HFF-Myc (cell line): Measurements from ENCODE around the gene RNU1-2.
"Not testable (repeated sequence)": the region's sequence is repeated elsewhere in the genome, so short reads cannot be mapped to it uniquely, and the experiment has no call there.

ENCODE experiments used
- DNase-seq: peaks from one replicate; pipeline ENCODE4 v3.0.0-alpha.2; 2011; ENCODE audit warnings: low read depth; ENCODE audit errors: extremely low read depth
- H3K4me3 ChIP-seq: replicated peaks from 2 replicates; pipeline ENCODE4 v1.5.1; 2011; ENCODE audit warnings: low read depth, mild to moderate bottlenecking, control low read depth, low read length
- CTCF ChIP-seq: IDR thresholded peaks from 2 replicates; pipeline ENCODE4 v1.5.1; 2012; ENCODE audit warnings: mild to moderate bottlenecking, low read depth, low read length, control low read depth; ENCODE audit errors: missing control alignments

RNU1-2 gene

GRCh38 chr1:16927711-16928485 is 32.1 kb downstream of the RNU1-2 start:
- H3K4me3 ChIP-seq = no peak overlapping the region
- TF ChIP-seq CTCF = no peak
- no peak for DNase-seq

- H3K4me3 ChIP-seq, DNase-seq: not testable (repeated sequence)
Measured at GRCh38 chr1:16929146-16930041, 33.6 kb downstream of the RNU1-2 start.

- DNase-seq = not testable (repeated sequence)
Measured at GRCh38 chr1:16931206-16931934, 35.6 kb downstream of the RNU1-2 start.

GRCh38 chr1:16933945-16934344 is 38.2 kb downstream of the RNU1-2 start:
- H3K4me3 ChIP-seq, DNase-seq: not testable (repeated sequence)

More at GRCh38 chr1:16931206-16931934, 35.6 kb downstream of the RNU1-2 start:
- H3K4me3 ChIP-seq = not testable (repeated sequence)

- not testable (repeated sequence) for DNase-seq, H3K4me3 ChIP-seq
Measured at GRCh38 chr1:16936580-16936979, 40.8 kb downstream of the RNU1-2 start.

- no peak for DNase-seq
- H3K4me3 ChIP-seq = no peak overlapping the region
- no peak for TF ChIP-seq CTCF
Measured at GRCh38 chr1:16938351-16939321, 42.9 kb downstream of the RNU1-2 start.

- H3K4me3 ChIP-seq, DNase-seq: not testable (repeated sequence)
Measured at GRCh38 chr1:16939386-16940180, 43.8 kb downstream of the RNU1-2 start.

GRCh38 chr1:16944038-16944437 is 48.3 kb downstream of the RNU1-2 start:
- no peak for DNase-seq
- H3K4me3 ChIP-seq = no peak overlapping the region
- TF ChIP-seq CTCF = no peak

- not testable (repeated sequence) for DNase-seq, H3K4me3 ChIP-seq
Measured at GRCh38 chr1:16945512-16945911, 49.7 kb downstream of the RNU1-2 start.
